Activated T-helper 17 cell treated with anti-CD3 and anti-CD28 coated beads, Interleukin-2, amount 50 U/mL, for 72 hours (primary cell): ENCODE results near the gene TCF7L2. TPM values are rescaled to one million over a fixed set of nuclear protein-coding genes. Genes with fewer than 3 reads are reported as not detected.

Source experiments
- ATAC-seq: fragments of 150-1000 bp; cut with Tn5 transposase; replicated peaks from 2 replicates; pipeline ENCODE4 v1.10.0; 2021; ENCODE audit warnings: mild to moderate bottlenecking, moderate library complexity
- H3K27ac Mint-ChIP-seq: one replicate; pipeline ENCODE4 v1.8.0; 2022; ENCODE audit warnings: mixed read lengths
- H3K27me3 Mint-ChIP-seq: one replicate; pipeline ENCODE4 v1.8.0; 2022; ENCODE audit warnings: mixed read lengths
- H3K36me3 Mint-ChIP-seq: one replicate; pipeline ENCODE4 v1.8.0; 2022; ENCODE audit warnings: low read depth, mild to moderate bottlenecking, mixed read lengths
- H3K4me1 Mint-ChIP-seq: one replicate; pipeline ENCODE4 v1.8.0; 2022; ENCODE audit warnings: mixed read lengths
- H3K4me3 Mint-ChIP-seq: one replicate; pipeline ENCODE4 v1.8.0; 2022; ENCODE audit warnings: mild to moderate bottlenecking, mixed read lengths
- H3K9me3 Mint-ChIP-seq: one replicate; pipeline ENCODE4 v1.8.0; 2022; ENCODE audit warnings: mixed read lengths
- total RNA-seq, 2 donors: library from RNA; stranded (reverse); gene quantifications; one replicate each; pipeline ENCODE4 v1.2.3, GENCODE V29; 2022

Gene TCF7L2
- total RNA-seq, 2 donors from 2014 or later = 1.1 to 4.7 TPM

GRCh38 chr10:113128450-113129070 lies 178.5 kb downstream of the TCF7L2 start:
- Mint-ChIP-seq H3K27me3 (peaks cover 48% of the 10 kb centered on the region), H3K36me3 (no peaks in the 10 kb centered on the region), H3K9me3 (no peaks in the 10 kb centered on the region), H3K4me3 (no peak overlapping the region), H3K4me1 (no peaks in the 10 kb centered on the region), H3K27ac (no peak overlapping the region)
- ATAC-seq = no peak

GRCh38 chr10:113129117-113129516 lies 179.1 kb downstream of the TCF7L2 start:
- ATAC-seq = no peak
- no peak overlapping the region for H3K27ac Mint-ChIP-seq
- H3K4me3 Mint-ChIP-seq = no peak overlapping the region
- H3K27me3 Mint-ChIP-seq = peaks cover 44% of the 10 kb centered on the region
- H3K36me3 Mint-ChIP-seq = no peaks in the 10 kb centered on the region
- no peaks in the 10 kb centered on the region for H3K4me1 Mint-ChIP-seq
- H3K9me3 Mint-ChIP-seq = no peaks in the 10 kb centered on the region

- Mint-ChIP-seq H3K9me3 (no peaks in the 10 kb centered on the region), H3K27ac (no peak overlapping the region), H3K4me3 (no peak overlapping the region), H3K4me1 (no peaks in the 10 kb centered on the region), H3K36me3 (no peaks in the 10 kb centered on the region), H3K27me3 (peaks cover 38% of the 10 kb centered on the region)
- no peak for ATAC-seq
These were observed 180.1 kb downstream of the TCF7L2 start for GRCh38 chr10:113130014-113130641.

GRCh38 chr10:113131613-113132261 lies 181.7 kb downstream of the TCF7L2 start:
- H3K4me3 Mint-ChIP-seq = no peak overlapping the region
- no peak overlapping the region for H3K27ac Mint-ChIP-seq
- no peaks in the 10 kb centered on the region for H3K36me3 Mint-ChIP-seq
- H3K4me1 Mint-ChIP-seq = no peaks in the 10 kb centered on the region
- no peak for ATAC-seq
- no peaks in the 10 kb centered on the region for H3K9me3 Mint-ChIP-seq
- peaks cover 27% of the 10 kb centered on the region for H3K27me3 Mint-ChIP-seq

- Mint-ChIP-seq H3K27ac (no peak overlapping the region), H3K4me3 (no peak overlapping the region), H3K4me1 (no peaks in the 10 kb centered on the region), H3K9me3 (no peaks in the 10 kb centered on the region), H3K36me3 (no peaks in the 10 kb centered on the region), H3K27me3 (peaks cover 21% of the 10 kb centered on the region)
- no peak for ATAC-seq
These were observed 182.6 kb downstream of the TCF7L2 start for GRCh38 chr10:113132591-113133121.

- Mint-ChIP-seq H3K4me1 (no peaks in the 10 kb centered on the region), H3K4me3 (no peak overlapping the region), H3K36me3 (no peaks in the 10 kb centered on the region), H3K27ac (no peak overlapping the region), H3K9me3 (no peaks in the 10 kb centered on the region), H3K27me3 (peaks cover 14% of the 10 kb centered on the region)
- ATAC-seq = no peak
These were observed 183.6 kb downstream of the TCF7L2 start for GRCh38 chr10:113133497-113134115.

GRCh38 chr10:113135025-113135424 lies 185.0 kb downstream of the TCF7L2 start:
- ATAC-seq = no peak
- Mint-ChIP-seq H3K9me3 (no peaks in the 10 kb centered on the region), H3K4me1 (no peaks in the 10 kb centered on the region), H3K27me3 (peaks cover 4% of the 10 kb centered on the region), H3K4me3 (no peak overlapping the region), H3K36me3 (no peaks in the 10 kb centered on the region), H3K27ac (no peak overlapping the region)

- no peak for ATAC-seq
These were observed 188.1 kb downstream of the TCF7L2 start for GRCh38 chr10:113137941-113138685.

GRCh38 chr10:113138937-113139585 lies 189.0 kb downstream of the TCF7L2 start:
- no peak for ATAC-seq
- H3K9me3 Mint-ChIP-seq = no peaks in the 10 kb centered on the region
- H3K4me3 Mint-ChIP-seq = no peak overlapping the region
- H3K27ac Mint-ChIP-seq = no peak overlapping the region
- no peaks in the 10 kb centered on the region for H3K4me1 Mint-ChIP-seq
- H3K36me3 Mint-ChIP-seq = no peaks in the 10 kb centered on the region
- H3K27me3 Mint-ChIP-seq = no peaks in the 10 kb centered on the region

More at GRCh38 chr10:113137941-113138685, 188.1 kb downstream of the TCF7L2 start:
- no peaks in the 10 kb centered on the region for H3K9me3 Mint-ChIP-seq
- H3K27me3 Mint-ChIP-seq = no peaks in the 10 kb centered on the region
- H3K4me3 Mint-ChIP-seq = no peak overlapping the region
- no peaks in the 10 kb centered on the region for H3K36me3 Mint-ChIP-seq
- H3K27ac Mint-ChIP-seq = no peak overlapping the region
- no peaks in the 10 kb centered on the region for H3K4me1 Mint-ChIP-seq

GRCh38 chr10:113139699-113140098 lies 189.7 kb downstream of the TCF7L2 start:
- ATAC-seq = no peak
- no peaks in the 10 kb centered on the region for H3K27me3 Mint-ChIP-seq
- no peaks in the 10 kb centered on the region for H3K4me1 Mint-ChIP-seq
- no peak overlapping the region for H3K4me3 Mint-ChIP-seq
- no peaks in the 10 kb centered on the region for H3K9me3 Mint-ChIP-seq
- no peaks in the 10 kb centered on the region for H3K36me3 Mint-ChIP-seq
- H3K27ac Mint-ChIP-seq = no peak overlapping the region

GRCh38 chr10:113140143-113141011 lies 190.3 kb downstream of the TCF7L2 start:
- Mint-ChIP-seq H3K4me1 (no peaks in the 10 kb centered on the region), H3K27me3 (no peaks in the 10 kb centered on the region), H3K27ac (no peak overlapping the region), H3K36me3 (no peaks in the 10 kb centered on the region), H3K9me3 (no peaks in the 10 kb centered on the region), H3K4me3 (no peak overlapping the region)
- no peak for ATAC-seq

GRCh38 chr10:113142601-113143362 lies 192.7 kb downstream of the TCF7L2 start:
- no peaks in the 10 kb centered on the region for H3K27me3 Mint-ChIP-seq
- H3K9me3 Mint-ChIP-seq = no peaks in the 10 kb centered on the region
- no peak for ATAC-seq
- no peaks in the 10 kb centered on the region for H3K36me3 Mint-ChIP-seq
- H3K27ac Mint-ChIP-seq = no peak overlapping the region
- no peaks in the 10 kb centered on the region for H3K4me1 Mint-ChIP-seq
- no peak overlapping the region for H3K4me3 Mint-ChIP-seq
